HFFc6 (cell line): ENCODE data around the gene CMTM6. TPM values are rescaled to one million over a fixed set of nuclear protein-coding genes. Genes with fewer than 3 reads are reported as not detected.

ENCODE experiments used
- DNase-seq: peaks from one replicate; pipeline ENCODE4 v3.0.0-alpha.2; 2018
- H3K27ac Mint-ChIP-seq: 2 replicates; pipeline ENCODE4 v1.8.0; 2020; ENCODE audit warnings: mild to moderate bottlenecking, mixed read lengths
- H3K27me3 Mint-ChIP-seq: 2 replicates; pipeline ENCODE4 v1.8.0; 2021; ENCODE audit warnings: mild to moderate bottlenecking, moderate library complexity, mixed read lengths; ENCODE audit not compliant: insufficient read depth
- H3K36me3 Mint-ChIP-seq: 2 replicates; pipeline ENCODE4 v1.8.0; 2021; ENCODE audit warnings: low read depth, mixed read lengths
- H3K4me1 Mint-ChIP-seq: 2 replicates; pipeline ENCODE4 v1.8.0; 2020; ENCODE audit warnings: low read depth, mixed read lengths
- H3K4me3 Mint-ChIP-seq: 2 replicates; pipeline ENCODE4 v1.8.0; 2020; ENCODE audit warnings: mild to moderate bottlenecking, moderate library complexity, mixed read lengths
- H3K9me3 Mint-ChIP-seq: 2 replicates; pipeline ENCODE4 v1.8.0; 2020; ENCODE audit warnings: mild to moderate bottlenecking, mixed read lengths
- CTCF ChIP-seq: fragments of 200-600 bp; sonication (generic); IDR thresholded peaks from 2 replicates; pipeline ENCODE4 v1.5.0; 2021; ENCODE audit warnings: antibody characterized with exemption, mild to moderate bottlenecking
- total RNA-seq, 6 experiments: library from RNA; stranded (reverse); fragmentation: NEBNext Ultra II Directional; extraction: Animal tissue kit (Norgen Biotek cat#: 25700); gene quantifications; 2 replicates in 1 of 6; 3 replicates in 5 of 6; pipeline ENCODE4 v1.2.3, GENCODE V29; 2021

The CMTM6 gene
- total RNA-seq, 6 experiments from 2014 or later, result 55.7 to 68.0 (median 62.7) TPM

GRCh38 chr3:32436816-32437189, 65.8 kb downstream of the CMTM6 start:
- no peaks in the 10 kb centered on the region for H3K9me3 Mint-ChIP-seq

GRCh38 chr3:32435911-32436815, 66.5 kb downstream of the CMTM6 start:
- no peak for TF ChIP-seq CTCF
- Mint-ChIP-seq H3K9me3 (no peaks in the 10 kb centered on the region), H3K27ac (no peak overlapping the region; the same call in 1 of the 2 replicates), H3K4me1 (peaks cover 34% of the 10 kb centered on the region), H3K27me3 (no peaks in the 10 kb centered on the region; the same call in 1 of the 2 replicates), H3K4me3 (no peak overlapping the region), H3K36me3 (no peaks in the 10 kb centered on the region)
- DNase-seq, result no peak

More at GRCh38 chr3:32436816-32437189, 65.8 kb downstream of the CMTM6 start:
- Mint-ChIP-seq H3K4me3 (no peak overlapping the region), H3K4me1 (peaks cover 41% of the 10 kb centered on the region), H3K36me3 (no peaks in the 10 kb centered on the region), H3K27me3 (no peaks in the 10 kb centered on the region; the same call in none of the 2 replicates), H3K27ac (no peak overlapping the region)
- no peak for TF ChIP-seq CTCF
- no peak for DNase-seq

- H3K27me3 Mint-ChIP-seq, result no peaks in the 10 kb centered on the region; the same call in 1 of the 2 replicates
- H3K9me3 Mint-ChIP-seq, result no peaks in the 10 kb centered on the region
- no peak for TF ChIP-seq CTCF
- no peak overlapping the region for H3K27ac Mint-ChIP-seq
- peaks cover 27% of the 10 kb centered on the region for H3K4me1 Mint-ChIP-seq
- no peak for DNase-seq
- H3K36me3 Mint-ChIP-seq, result no peaks in the 10 kb centered on the region
- H3K4me3 Mint-ChIP-seq, result no peak overlapping the region
Measured at GRCh38 chr3:32434206-32434605, 68.4 kb downstream of the CMTM6 start.

GRCh38 chr3:32432711-32433530, 69.7 kb downstream of the CMTM6 start:
- Mint-ChIP-seq H3K4me3 (no peak overlapping the region), H3K27me3 (no peaks in the 10 kb centered on the region; the same call in 1 of the 2 replicates), H3K9me3 (no peaks in the 10 kb centered on the region), H3K4me1 (peaks cover 16% of the 10 kb centered on the region), H3K36me3 (no peaks in the 10 kb centered on the region), H3K27ac (no peak overlapping the region)
- no peak for DNase-seq
- no peak for TF ChIP-seq CTCF

GRCh38 chr3:32432045-32432710, 70.5 kb downstream of the CMTM6 start:
- TF ChIP-seq CTCF, result no peak
- Mint-ChIP-seq H3K4me1 (peaks cover 16% of the 10 kb centered on the region), H3K4me3 (no peak overlapping the region), H3K27ac (no peak overlapping the region), H3K36me3 (no peaks in the 10 kb centered on the region), H3K9me3 (no peaks in the 10 kb centered on the region), H3K27me3 (no peaks in the 10 kb centered on the region; the same call in 1 of the 2 replicates)
- no peak for DNase-seq
